Measurements from ENCODE around the gene C11orf16.
"Not testable (repeated sequence)": the region's sequence is repeated elsewhere in the genome, so short reads cannot be mapped to it uniquely, and the experiment has no call there.

C11orf16 gene

DNA sequence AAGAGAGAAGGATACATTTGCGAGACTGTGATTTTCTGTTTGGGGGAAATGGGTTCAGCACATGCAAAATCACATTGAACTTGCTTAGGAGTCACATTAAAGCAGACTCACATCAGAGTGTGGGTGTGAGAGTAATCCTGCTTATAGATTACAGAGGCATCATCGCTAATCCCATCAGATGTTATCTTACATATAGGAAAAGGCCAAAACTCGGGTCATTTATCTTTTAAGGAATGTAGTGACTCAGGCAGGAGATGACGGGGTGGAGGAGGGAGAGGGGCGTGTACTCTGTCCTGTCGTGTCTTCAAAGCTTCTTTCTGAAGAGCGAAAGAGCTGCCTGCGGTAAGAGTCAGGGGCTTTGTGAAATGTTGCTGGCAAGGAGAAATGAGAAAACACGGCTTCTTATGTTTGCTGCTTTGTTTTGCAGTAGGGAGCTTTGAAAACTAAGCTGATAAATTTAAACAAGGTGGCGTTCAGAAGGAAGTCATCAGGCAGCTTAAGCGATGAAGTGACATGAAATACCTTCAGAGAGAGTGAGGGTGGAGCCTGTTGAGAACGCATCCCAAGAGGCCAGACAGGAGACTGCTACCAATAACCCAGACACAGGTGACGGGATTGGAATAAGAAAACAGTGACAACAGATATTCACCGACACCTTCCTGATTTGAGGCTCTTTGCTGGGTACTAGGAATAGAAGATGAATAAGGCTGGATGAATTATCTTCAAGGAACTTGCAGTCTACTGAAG is 2.2 kb upstream of the C11orf16 start:
- no peak for DNase-seq

DNA sequence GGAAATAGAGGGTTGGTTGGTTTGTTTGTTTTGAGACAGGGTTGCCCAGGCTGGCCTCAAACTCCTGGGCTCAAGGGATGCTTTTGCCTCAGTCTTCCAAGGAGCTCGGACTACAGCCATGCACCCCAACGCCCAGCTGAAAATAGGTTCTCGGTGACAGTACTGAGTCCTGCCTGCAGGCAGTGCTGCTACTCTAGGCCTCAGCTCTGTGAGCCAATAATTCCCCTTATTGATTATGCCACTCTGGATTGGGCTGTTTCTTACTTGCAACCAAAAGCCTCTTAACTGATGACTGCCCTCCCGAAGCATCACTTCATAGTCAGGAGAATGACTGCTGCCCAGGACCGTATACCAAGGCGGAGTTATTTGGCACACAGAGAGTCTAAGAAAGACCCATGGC is 1.2 kb upstream of the C11orf16 start:
- DNase-seq, result no peak

DNA sequence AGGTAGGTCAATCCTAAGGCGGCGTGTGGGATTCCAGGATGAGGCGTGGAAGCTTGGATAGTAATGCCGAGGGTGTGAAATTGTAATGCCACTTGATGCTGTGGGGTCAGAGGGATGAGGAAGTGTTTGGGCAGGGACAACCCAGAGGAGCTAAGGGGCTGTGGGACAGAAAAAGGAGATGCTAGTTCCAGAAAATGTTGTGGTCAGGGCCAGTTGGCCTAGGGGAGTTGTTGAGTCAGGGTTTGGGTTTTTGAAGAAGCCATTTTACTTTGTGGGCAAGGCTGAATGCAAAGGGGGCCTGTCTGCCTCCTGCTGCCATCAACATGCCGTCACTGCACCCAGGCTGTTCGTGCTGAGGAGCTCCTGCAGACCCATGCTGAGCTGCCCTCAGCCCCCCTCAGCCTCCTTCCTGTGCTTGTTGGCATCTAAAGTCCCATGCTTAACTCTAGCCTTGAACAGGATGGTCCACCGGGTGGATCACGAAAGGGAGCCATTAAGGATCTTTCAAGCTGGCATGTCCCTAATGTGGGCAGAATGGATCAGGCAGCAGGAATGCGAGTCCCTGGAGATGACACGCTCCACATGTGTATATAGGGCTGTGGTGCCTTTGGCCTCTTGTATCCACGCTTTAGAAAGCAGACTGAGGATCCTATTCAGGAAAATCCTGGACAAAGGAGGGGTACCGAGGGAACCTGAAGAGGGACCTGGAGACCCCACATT is 2.1 kb downstream of the C11orf16 start:
- no peak for DNase-seq

DNA sequence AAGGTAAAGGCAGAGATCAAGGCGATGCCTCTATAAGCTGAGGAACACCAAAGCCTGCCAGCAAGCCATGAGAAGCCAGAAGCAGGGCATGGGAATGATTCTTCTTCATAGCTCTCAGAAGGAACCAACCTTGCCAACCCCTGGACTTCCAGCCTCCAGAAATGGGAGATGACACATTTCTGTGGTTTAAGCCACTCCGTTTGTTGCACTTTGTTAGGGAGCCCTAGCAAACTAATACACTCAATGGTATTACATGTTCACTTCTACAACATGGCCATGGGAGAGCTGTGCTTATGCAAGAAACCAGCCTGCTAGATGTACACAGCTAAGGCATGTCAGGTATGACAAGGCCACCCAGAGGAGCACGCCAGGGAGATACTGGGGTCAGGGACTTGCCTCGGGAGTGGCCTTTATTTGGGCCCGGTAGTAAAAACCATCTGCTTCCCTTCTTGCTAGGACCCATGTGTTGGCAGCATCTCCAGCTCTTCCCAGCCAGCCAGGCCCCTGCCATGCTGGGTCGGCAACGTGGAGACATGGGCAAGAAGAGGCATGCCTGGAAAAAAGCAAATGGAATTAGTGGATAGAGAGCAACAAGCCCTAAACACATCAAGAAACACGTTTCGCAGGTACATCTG is 3.6 kb downstream of the C11orf16 start:
- no peak for DNase-seq

DNA sequence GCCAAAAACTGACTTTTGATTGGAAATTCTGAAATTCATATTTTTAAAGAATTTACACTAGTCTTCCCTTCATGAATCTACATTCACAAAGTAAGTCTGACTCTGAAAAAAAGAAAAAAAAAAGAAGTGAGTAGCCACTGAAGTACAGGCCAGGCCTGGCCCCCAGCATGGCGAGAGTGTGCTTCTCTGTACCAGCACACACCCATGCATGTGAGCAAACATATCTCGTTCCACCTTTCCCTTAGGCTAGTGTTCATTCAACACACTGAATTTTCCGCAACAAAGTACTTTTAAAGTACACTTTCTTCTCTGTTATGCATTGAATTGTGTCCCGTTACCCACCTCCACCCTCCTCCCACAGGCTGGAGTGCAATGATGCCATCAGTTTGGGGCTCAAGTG is 4.5 kb downstream of the C11orf16 start:
- no peak for DNase-seq

DNA sequence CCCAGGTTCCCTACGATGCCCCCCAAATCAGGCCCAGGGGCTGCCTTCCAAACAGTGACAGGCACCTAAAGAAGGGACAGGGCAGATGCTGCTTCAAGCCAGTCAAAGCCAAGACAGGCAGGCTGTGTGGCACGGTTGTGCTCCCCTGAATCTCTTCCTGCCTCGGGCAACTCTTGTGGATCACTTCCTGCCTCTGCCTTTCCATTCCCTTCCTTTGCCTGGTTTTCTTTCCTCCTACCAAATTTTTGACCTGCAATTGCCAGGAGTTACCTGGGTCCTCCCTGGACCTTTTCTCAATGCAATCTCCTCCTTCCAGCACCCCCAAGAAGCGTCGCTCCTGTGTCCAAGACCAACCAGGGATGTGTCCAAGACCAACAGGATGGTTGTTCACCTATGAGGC is 5.5 kb downstream of the C11orf16 start:
- no peak for DNase-seq

DNA sequence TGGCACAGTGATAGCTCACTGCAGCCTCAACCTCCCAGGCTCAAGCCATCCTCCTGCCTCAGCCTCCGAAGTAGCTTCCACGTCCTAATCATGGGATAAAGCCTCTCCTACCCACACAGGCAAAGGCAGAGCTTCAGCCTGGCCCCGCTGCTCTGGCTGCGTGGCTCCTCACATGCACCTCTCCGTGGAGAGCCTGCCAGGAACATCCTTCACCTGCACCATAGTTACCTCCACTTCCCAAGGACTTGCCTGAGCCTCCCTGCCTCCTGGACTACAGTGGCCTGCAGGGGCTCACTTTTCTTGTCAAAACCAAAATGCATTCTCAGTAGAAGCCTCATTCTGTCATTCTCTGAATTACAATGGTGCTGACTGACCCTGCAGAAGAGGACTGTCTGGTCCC is 6.5 kb downstream of the C11orf16 start:
- DNase-seq, result no peak

DNA sequence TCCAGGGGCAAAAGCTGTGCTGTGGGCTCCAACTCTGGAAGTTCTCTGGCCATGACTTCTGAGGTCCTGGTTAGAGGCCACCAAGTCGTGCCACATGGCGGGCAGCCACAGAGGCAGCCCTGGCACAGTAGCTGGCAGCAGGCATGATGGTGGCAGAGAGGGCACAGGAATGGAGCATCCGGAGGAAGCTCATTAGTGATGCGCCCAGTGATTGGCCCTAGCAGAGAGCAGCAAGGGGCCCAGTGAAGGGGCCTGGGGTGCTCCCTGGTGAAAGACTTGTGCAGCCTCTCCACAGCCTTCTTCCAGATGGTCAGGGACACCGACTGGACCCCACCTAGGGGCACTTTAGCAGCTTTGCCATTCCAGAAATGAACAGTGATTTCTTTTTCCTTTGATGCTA is 7.0 kb downstream of the C11orf16 start:
- no peak for DNase-seq

DNA sequence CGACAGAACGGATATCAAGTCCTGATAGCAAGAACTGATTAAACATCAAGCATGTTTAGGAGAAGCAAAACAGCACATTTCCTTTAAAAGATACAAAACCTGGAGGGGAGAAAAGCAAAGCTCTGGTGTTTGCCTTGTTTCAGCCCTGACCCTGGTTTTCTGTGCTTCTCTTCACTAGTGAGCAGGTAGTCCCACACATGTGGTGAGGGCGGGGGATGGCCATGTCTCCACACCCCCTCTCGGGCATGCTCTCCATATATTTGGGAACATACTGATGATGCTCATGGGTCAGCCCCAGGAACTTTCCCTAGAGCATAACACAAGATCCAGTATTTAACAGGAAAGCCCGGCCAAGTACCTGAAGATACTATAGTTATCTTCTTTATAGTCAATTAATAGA is 10.1 kb downstream of the C11orf16 start:
- no peak for DNase-seq

DNA sequence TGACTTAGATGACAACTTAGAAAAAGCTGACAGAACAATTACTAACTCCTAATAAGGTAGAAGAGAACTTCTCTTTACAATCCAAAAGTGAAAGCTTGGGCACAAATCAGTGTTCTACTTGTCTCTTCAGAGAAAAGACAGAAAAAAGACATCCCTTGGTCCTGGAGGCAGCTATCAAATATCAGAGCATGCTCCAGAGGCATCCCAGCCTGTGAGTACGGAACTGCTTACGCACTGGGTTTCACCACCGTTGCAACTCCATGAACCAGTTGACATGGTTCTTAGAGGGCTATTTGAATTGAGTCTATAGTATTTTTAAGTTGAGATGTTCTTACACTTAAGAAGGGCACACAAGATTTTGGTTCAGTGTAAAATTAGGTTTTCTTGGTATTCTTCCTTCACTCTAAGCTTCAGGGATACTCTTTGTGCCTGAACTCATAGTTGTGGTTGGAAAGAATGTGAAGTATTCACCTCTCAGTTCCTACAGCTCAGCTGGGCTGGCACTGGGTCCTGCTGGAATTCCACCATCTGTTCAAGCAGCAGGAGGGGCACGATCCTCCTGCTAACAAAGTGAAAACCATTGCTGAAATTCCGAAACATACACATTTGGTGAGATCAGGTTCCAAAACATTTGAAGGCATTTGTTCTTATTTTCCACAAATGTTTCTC is 15.5 kb downstream of the C11orf16 start:
- DNase-seq, result no peak

DNA sequence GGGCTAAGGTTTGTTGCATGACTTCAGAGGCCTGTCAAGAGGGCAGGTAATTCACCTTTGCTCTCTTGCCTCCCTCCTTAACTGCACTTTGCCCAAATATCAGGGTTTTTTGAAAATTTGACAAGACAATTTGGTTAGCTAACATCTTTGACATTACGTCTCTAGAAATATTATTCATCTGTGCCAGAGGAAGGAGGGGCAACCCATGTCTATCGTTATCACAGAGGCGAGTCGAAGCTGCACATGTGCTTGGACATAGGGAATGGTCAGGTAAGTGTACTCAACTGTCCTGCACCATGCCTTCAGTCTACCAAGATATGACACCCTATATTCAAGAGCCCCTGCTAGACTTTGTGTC is 18.1 kb downstream of the C11orf16 start:
- DNase-seq, result no peak

DNA sequence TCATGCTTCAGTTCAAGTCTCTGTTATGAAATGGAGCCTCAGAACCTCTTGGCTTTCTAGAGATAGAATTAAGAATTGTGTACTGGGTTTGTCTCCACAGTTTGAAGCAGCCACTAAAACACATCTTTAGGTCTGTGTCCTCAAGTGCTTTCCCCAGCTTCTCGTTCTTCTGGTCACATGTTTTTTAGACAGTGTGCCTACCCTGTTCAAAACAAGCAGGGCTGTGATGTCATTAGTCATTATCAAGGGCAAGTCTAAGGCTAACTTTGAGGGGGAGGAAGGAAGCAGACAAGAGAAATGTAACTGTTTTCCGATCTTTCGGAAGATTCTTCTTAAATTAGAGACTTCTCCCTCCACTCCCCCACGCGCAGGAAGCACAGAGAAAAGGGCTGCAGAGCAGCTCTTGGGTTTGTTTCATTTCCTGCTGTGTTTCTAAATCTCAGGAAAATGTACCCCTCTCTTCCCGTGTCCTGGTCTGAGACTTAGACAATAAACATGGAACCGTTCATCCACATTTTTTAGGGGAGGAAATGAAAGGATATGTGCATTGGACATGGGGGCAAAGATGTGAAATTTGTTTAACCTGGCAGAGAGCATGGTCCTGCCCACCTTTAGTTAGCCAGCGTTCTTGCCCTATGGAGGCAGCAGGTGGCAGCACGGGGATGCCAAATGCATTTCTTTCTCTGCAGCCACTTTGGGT is 18.6 kb downstream of the C11orf16 start:
- peak; percentile 36 for DNase-seq

DNA sequence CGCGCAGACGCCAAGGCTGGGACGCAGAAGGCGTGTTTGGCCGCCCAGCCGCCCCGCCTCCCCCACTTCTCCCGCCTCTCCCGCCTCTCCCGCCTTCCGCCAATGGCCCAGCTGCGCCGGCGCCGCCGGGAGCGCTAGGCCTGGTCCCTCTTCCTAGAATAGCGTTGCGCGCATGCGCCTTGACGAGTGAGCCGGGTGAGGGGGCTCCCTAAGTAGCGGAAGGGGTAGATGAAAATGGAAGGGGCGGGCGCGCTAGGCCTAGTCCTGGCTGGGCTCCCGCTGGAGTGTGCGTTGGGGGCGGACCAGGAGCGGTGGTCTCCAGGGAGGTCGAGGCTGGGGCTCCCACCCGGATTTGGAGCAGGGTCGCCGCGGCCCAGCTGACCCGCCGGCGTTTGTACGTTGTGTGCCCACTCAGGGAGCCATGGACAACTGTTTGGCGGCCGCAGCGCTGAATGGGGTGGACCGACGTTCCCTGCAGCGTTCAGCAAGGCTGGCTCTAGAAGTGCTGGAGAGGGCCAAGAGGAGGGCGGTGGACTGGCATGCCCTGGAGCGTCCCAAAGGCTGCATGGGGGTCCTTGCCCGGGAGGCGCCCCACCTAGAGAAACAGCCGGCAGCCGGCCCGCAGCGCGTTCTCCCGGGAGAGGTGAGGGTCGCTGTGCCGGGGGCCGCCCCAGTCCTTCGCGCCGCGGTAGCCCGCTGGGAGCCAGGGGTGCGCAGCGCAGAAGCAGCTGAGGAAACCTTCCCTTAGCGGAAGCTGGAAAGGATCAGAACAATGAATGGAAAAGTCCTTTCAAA is 21.5 kb downstream of the C11orf16 start, which contains the start of gene AKIP1:
AKIP1 (plus strand) TSS at position 161 of the 795 bp plus-strand sequence; CDS start at position 422, 261 bp downstream.
- peak; percentile 87 for DNase-seq

DNA sequence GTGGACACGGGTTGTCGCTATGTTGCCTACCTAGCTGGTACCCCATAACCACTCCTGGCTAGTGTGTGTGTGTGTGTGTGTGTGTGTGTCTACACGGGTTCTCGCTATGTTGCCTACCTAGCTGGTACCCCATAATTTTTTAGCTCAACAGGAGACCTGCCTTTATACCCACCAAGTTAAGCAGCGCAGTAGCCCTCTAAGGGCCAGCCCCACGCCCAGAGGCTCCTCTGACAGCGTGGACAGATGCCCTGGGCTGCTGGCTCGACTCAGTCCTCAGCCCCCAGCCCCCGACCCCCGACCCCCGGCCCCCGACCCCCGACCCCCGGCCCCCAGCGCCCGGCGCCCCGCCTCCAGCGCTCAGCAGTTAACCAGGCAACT is 22.1 kb downstream of the C11orf16 start:
- no peak for DNase-seq

DNA sequence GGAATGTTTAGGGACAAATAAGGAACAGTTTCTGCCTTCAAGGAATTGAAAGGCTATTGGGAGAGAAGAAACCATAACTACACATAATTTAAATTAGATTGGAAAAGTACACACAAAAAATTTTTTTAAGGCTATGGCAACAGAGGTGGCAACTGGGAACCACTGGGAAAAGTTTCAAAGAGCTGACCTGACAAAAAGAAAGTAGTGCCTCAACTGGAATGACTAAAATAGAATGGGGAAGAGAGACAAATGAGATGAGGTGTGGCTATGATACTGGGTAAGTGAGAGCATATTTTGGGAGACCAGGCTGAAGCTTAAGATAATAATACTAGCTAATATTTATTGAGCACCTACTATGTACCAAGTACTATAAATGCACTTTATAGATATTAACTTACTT is 24.6 kb downstream of the C11orf16 start:
- no peak for DNase-seq

DNA sequence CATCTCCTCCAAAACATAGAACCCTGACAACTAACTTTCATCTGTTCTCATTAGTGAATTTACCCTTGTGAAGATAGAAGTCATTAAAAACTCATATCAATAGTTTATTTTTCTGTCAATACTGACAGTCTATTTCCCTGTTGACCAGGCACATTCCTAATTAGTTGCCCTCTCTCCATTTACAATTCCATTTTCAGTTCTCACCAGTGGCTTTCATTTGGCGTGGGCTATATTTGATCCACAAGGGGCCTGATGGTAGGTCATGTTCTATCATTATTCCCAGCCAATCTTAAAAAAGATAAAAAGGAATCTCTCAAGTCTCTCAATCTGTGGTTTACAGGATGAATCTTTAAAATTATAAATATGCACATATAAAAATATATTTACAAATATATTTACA is 25.6 kb downstream of the C11orf16 start:
- no peak for DNase-seq

DNA sequence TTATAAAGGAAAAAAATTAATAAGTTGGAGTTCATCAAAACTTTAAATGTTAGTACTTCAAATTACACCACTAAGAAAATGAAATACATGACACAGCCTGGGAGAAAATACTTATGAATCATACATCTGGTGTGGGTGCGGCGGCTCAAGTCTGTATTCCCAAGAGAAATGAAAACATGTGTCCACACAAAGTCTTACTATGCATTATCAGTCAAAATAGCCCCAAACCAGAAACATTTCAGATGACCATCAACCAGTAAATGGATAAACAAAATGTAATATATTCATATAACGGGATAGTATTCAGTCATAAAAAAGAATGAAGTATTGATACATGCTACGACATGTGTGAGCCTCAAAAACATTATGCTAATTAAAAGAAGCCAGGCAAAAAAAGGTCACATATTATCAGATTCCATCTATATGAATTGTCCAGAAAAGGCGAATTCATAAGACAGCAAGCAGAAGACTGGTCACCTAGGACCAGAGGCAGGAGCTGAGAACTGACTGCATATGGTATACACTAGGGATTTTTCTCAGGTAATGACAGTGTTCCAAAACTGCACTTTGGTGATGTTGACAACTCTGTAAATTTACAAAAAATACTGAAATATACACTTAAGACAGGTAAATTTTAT is 27.1 kb downstream of the C11orf16 start:
- no peak for DNase-seq

DNA sequence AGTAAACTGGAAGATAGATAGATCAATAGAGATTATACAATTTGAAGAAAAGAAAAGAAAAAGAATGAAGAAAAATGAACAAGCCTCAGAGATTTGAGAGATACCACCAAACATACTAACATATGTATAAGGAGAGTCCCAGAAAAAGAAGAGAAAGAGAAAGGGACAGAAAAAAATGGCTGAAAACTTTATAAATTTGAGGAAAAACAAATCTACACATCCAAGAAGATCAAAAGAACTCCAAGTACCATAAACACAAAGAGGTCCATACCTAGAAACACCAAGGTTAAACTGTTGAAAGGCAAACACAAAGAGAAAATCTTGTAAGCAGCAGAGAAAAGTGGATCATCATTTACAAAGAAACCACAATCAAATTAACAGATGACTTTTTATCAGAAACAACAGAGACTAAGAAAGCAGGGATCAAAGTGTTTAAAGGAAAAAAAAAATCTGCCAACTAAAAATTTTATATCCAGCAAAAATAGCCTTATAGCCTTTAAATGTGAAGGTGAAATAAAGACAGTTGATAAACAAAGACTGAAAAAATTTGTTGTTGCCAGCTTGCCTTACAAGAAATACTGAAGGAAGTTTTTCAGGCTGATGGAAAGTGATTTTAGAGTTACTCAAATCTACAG is 33.5 kb downstream of the C11orf16 start:
- no peak for DNase-seq

DNA sequence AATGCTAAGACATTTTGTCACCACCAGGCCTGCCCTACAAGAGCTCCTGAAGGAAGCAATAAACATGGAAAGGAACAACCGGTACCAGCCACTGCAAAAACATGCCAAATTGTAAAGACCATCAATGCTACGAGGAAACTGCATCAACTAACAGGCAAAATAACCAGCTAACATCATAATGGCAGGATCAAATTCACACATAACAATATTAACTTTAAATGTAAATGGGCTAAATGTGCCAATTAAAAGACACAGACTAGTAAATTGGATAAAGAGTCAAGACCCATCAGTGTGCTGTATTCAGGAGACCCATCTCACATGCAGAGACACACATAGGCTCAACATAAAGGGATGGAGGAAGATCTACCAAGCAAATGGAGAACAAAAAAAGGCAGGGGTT is 41.6 kb downstream of the C11orf16 start:
- not testable (repeated sequence) for DNase-seq

DNA sequence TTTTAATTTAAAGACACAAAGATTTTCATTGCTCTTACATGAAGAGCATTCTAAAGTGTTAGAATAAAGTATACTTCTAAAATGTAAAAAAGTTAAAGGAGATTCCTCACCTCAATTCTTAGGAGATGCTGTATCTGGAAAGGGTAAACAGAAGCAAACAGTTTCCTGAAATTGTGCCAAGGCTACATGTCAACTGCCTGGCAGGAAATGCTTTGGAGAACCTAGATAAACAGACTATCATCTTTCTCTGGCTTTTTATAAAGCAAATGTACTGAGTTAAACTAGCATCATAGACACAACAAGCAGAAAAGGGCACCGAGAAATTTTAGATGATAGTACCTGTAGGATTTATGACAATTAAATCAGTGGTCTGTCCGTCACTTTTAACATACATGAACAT is 46.4 kb downstream of the C11orf16 start:
- no peak for DNase-seq

DNA sequence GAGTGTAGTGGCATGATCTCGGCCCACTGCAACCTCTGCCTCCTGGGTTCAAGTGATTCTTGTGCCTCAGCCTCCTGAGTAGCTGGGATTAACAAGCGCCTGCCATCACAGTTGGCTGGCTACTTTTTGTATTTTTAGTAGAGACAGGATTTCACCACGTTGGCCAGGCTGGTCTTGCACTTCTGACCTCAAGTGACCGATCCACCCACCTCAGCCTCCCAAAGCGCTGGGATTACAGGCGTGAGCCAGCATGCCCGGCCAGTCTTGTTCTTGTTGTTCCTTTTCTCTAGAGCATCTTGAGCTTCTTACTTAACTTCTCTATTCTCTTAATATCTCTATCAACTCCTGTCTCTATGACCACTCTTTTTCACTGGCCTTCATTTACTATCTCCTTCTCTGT is 51.2 kb downstream of the C11orf16 start:
- not testable (repeated sequence) for DNase-seq
